GM23248 (cell line): ENCODE data around the gene MRGPRD. TPM values are rescaled to one million over a fixed set of nuclear protein-coding genes. Genes with fewer than 3 reads are reported as not detected.

Experiments used
- DNase-seq: peaks from one replicate; pipeline ENCODE4 v3.0.0-alpha.2; 2015
- H2AFZ ChIP-seq: fragments of 200-600 bp; sonication (generic); 2 replicates; pipeline ENCODE4 v1.6.1; 2016; ENCODE audit warnings: antibody characterized with exemption
- H3F3A ChIP-seq: fragments of 200-600 bp; sonication (generic); 2 replicates; pipeline ENCODE4 v1.6.1; 2016; ENCODE audit warnings: mild to moderate bottlenecking, antibody characterized with exemption, mixed run types; ENCODE audit not compliant: insufficient read depth
- H3K27ac ChIP-seq: fragments of 200-600 bp; sonication (generic); 2 replicates; pipeline ENCODE4 v1.5.1; 2016; ENCODE audit warnings: mild to moderate bottlenecking
- H3K27me3 ChIP-seq: fragments of 200-600 bp; sonication (generic); replicated peaks from 2 replicates; pipeline ENCODE4 v1.6.1; 2016; ENCODE audit warnings: mild to moderate bottlenecking; ENCODE audit not compliant: insufficient read depth
- H3K36me3 ChIP-seq: fragments of 200-600 bp; sonication (generic); 2 replicates; pipeline ENCODE4 v1.6.1; 2016; ENCODE audit warnings: low read depth, mild to moderate bottlenecking
- H3K4me1 ChIP-seq: fragments of 200-600 bp; sonication (generic); 2 replicates; pipeline ENCODE4 v1.6.1; 2016; ENCODE audit warnings: mild to moderate bottlenecking; ENCODE audit not compliant: insufficient read depth
- H3K4me2 ChIP-seq: fragments of 200-600 bp; sonication (generic); one replicate; pipeline ENCODE4 v1.6.1; 2016; ENCODE audit warnings: mild to moderate bottlenecking; ENCODE audit not compliant: unreplicated experiment
- H3K4me3 ChIP-seq: fragments of 200-600 bp; sonication (generic); 2 replicates; pipeline ENCODE4 v1.5.1; 2016; ENCODE audit warnings: mild to moderate bottlenecking
- H3K79me2 ChIP-seq: fragments of 200-600 bp; sonication (generic); 2 replicates; pipeline ENCODE4 v1.6.1; 2016; ENCODE audit warnings: mild to moderate bottlenecking; ENCODE audit not compliant: insufficient read depth
- H3K9ac ChIP-seq: fragments of 200-600 bp; sonication (generic); 2 replicates; pipeline ENCODE4 v1.6.1; 2016; ENCODE audit warnings: mild to moderate bottlenecking
- H3K9me2 ChIP-seq: fragments of 200-600 bp; sonication (generic); 2 replicates; pipeline ENCODE4 v1.6.1; 2016; ENCODE audit warnings: mixed run types, mild to moderate bottlenecking, moderate library complexity; ENCODE audit not compliant: insufficient read depth
- H3K9me3 ChIP-seq: fragments of 200-600 bp; sonication (generic); one replicate; pipeline ENCODE4 v1.6.1; 2017; ENCODE audit warnings: low read depth
- H4K20me1 ChIP-seq: fragments of 200-600 bp; sonication (generic); 2 replicates; pipeline ENCODE4 v1.6.0; 2016; ENCODE audit not compliant: insufficient read depth
- EZH2 ChIP-seq: fragments of 200-600 bp; sonication (generic); IDR thresholded peaks from 2 replicates; pipeline ENCODE4 v1.6.1; 2018; ENCODE audit warnings: antibody characterized with exemption, mild to moderate bottlenecking; ENCODE audit not compliant: insufficient read depth, poor library complexity, severe bottlenecking
- EZH2phosphoT487 ChIP-seq: fragments of 200-600 bp; sonication (generic); IDR thresholded peaks from 2 replicates; pipeline ENCODE4 v1.6.1; 2018; ENCODE audit warnings: antibody characterized with exemption, moderate library complexity, mild to moderate bottlenecking, low read depth; ENCODE audit not compliant: insufficient read depth
- WGBS, 2 experiments: methylation state at CpG; one replicate each; pipeline ENCODE4 v1.1.6; 2015 to 2017; ENCODE audit warnings: low lambda C conversion rate in 2 of 2, low coverage in 1 of 2; ENCODE audit errors: missing lambda C conversion rate in 2 of 2; 5-methylcytosine and 5-hydroxymethylcytosine counted together
- in situ Hi-C: fragments of 300-500 bp; cut with MboI; formaldehyde crosslinking; loops from 2 replicates; pipeline ENCODE4 v1.15.0; 2020
- polyA plus RNA-seq: library from polyadenylated mRNA; unstranded; fragments of >200 nt; fragmentation: Nextera tagmentation; extraction: Ambion mirVana; gene quantifications from 2 replicates; pipeline ENCODE4 v1.2.1, GENCODE V29; 2016
- total RNA-seq: library from RNA; depleted of rRNA; stranded (reverse); fragments of >200 nt; shearing (Covaris generic); gene quantifications from 2 replicates; pipeline ENCODE4 v1.2.3, GENCODE V29; 2014

Gene MRGPRD
- total and polyA plus RNA-seq, 2 experiments from 2014 or later, result not detected

- Histone ChIP-seq H2AFZ (no peak overlapping the region), H3K9me2 (no peaks in the 10 kb centered on the region), H3K9me3 (no peaks in the 10 kb centered on the region), H3K27me3 (no peaks in the 10 kb centered on the region), H3K4me2 (no peak overlapping the region), H3K36me3 (no peaks in the 10 kb centered on the region; the same call in 1 of the 2 replicates), H4K20me1 (no peaks in the 10 kb centered on the region), H3F3A (no peaks in the 10 kb centered on the region), H3K27ac (no peak overlapping the region), H3K79me2 (no peaks in the 10 kb centered on the region), H3K9ac (no peak overlapping the region), H3K4me1 (no peaks in the 10 kb centered on the region), H3K4me3 (no peak overlapping the region)
- no peak for DNase-seq
- no peak for TF ChIP-seq EZH2phosphoT487
- 91 to 92% methylated on average over 29 of the region's 29 CpGs for WGBS, 2 experiments
- in situ Hi-C loops, result no loop called here
Measured at GRCh38 chr11:68936676-68937620, 43.8 kb downstream of the MRGPRD start.

- Histone ChIP-seq H3K36me3 (no peaks in the 10 kb centered on the region; the same call in 1 of the 2 replicates), H3K79me2 (no peaks in the 10 kb centered on the region), H3K27ac (no peak overlapping the region), H4K20me1 (no peaks in the 10 kb centered on the region), H3K9ac (no peak overlapping the region), H3K4me1 (no peaks in the 10 kb centered on the region), H3K9me3 (no peaks in the 10 kb centered on the region), H3K9me2 (no peaks in the 10 kb centered on the region), H3F3A (no peaks in the 10 kb centered on the region), H2AFZ (no peak overlapping the region), H3K27me3 (no peaks in the 10 kb centered on the region), H3K4me2 (no peak overlapping the region), H3K4me3 (no peak overlapping the region)
- DNase-seq, result no peak
- no peak for TF ChIP-seq EZH2phosphoT487
- no peak for TF ChIP-seq EZH2
- in situ Hi-C loops, result no loop called here
- WGBS, 2 experiments, result 92% methylated on average over 10 of the region's 10 CpGs
Measured at GRCh38 chr11:68936358-68936636, 44.5 kb downstream of the MRGPRD start.

GRCh38 chr11:68935516-68936357, 45.0 kb downstream of the MRGPRD start:
- Histone ChIP-seq H2AFZ (no peak overlapping the region), H3K27ac (no peak overlapping the region), H3K4me1 (no peaks in the 10 kb centered on the region), H3K79me2 (no peaks in the 10 kb centered on the region), H3K4me2 (no peak overlapping the region), H3K9me2 (no peaks in the 10 kb centered on the region), H4K20me1 (no peaks in the 10 kb centered on the region), H3F3A (no peaks in the 10 kb centered on the region), H3K36me3 (no peaks in the 10 kb centered on the region; the same call in 1 of the 2 replicates), H3K9me3 (no peaks in the 10 kb centered on the region), H3K4me3 (no peak overlapping the region), H3K27me3 (no peaks in the 10 kb centered on the region), H3K9ac (no peak overlapping the region)
- WGBS, 2 experiments, result 87 to 90% methylated on average over 25 to 29 of the region's 29 CpGs
- no peak for TF ChIP-seq EZH2
- no peak for TF ChIP-seq EZH2phosphoT487
- no peak for DNase-seq
- in situ Hi-C loops, result no loop called here

GRCh38 chr11:68935066-68935465, 45.7 kb downstream of the MRGPRD start:
- no peak overlapping the region for H3K27ac ChIP-seq
- no peaks in the 10 kb centered on the region for H3K27me3 ChIP-seq
- no peaks in the 10 kb centered on the region for H3K9me3 ChIP-seq
- no peaks in the 10 kb centered on the region; the same call in 1 of the 2 replicates for H3K36me3 ChIP-seq
- no peaks in the 10 kb centered on the region for H3K9me2 ChIP-seq
- 81 to 85% methylated on average over 15 of the region's 15 CpGs for WGBS, 2 experiments
- no peak for DNase-seq
- no peak overlapping the region for H3K4me2 ChIP-seq
- in situ Hi-C loops, result no loop called here
- H3F3A ChIP-seq, result no peaks in the 10 kb centered on the region
- H4K20me1 ChIP-seq, result no peaks in the 10 kb centered on the region
- no peak overlapping the region for H2AFZ ChIP-seq
- H3K4me3 ChIP-seq, result no peak overlapping the region
- H3K9ac ChIP-seq, result no peak overlapping the region
- H3K4me1 ChIP-seq, result no peaks in the 10 kb centered on the region
- TF ChIP-seq EZH2phosphoT487 (no peak), EZH2 (no peak)
- no peaks in the 10 kb centered on the region for H3K79me2 ChIP-seq
